SK-N-SH (cell line): Measurements from ENCODE around the gene SYT7. TPM values are rescaled to one million over a fixed set of nuclear protein-coding genes. Genes with fewer than 3 reads are reported as not detected.

Source experiments
- CTCF ChIA-PET: fragments of 300-600, 350-600 bp; formaldehyde crosslinking; extraction: SDS; loops from one replicate; lab custom pipeline; 2021; lab: Yijun Ruan, JAX
- POLR2A ChIA-PET: fragments of 350-600 bp; sonication (Branson Sonifier 250); formaldehyde crosslinking; extraction: SDS; loops from one replicate; lab custom pipeline; 2020; ENCODE audit warnings: antibody characterized with exemption, inconsistent platforms; lab: Yijun Ruan, JAX
- DNase-seq: peaks from one replicate; pipeline ENCODE4 v3.0.0; 2012
- H2AFZ ChIP-seq: fragments of 200-600 bp; sonication (generic); 2 replicates; pipeline ENCODE4 v1.8.1; 2016; ENCODE audit warnings: antibody characterized with exemption, mild to moderate bottlenecking, low read depth
- H3F3A ChIP-seq: fragments of 200-600 bp; sonication (generic); replicated peaks from 2 replicates; pipeline ENCODE3; 2016; ENCODE audit warnings: antibody characterized with exemption, mild to moderate bottlenecking; ENCODE audit not compliant: insufficient read depth
- H3K27ac ChIP-seq, 2 experiments: fragments of 200-500 bp in 1 of 2; fragments of 200-600 bp in 1 of 2; sonication (Bioruptor generic) in 1 of 2; sonication (generic), shearing (Covaris generic) in 1 of 2; 2 replicates each; pipeline versions ENCODE4 v1.5.1 to v1.6.1; 2014 to 2016; ENCODE audit warnings: low read depth in 2 of 2, inconsistent platforms in 1 of 2, low read length in 1 of 2, mild to moderate bottlenecking in 1 of 2, mixed read lengths in 1 of 2
- H3K27me3 ChIP-seq: fragments of 200-600 bp; sonication (generic), shearing (Covaris generic); 2 replicates; pipeline ENCODE4 v1.6.1; 2016; ENCODE audit warnings: mixed run types; ENCODE audit not compliant: insufficient read depth
- H3K36me3 ChIP-seq, 2 experiments: fragments of 200-500 bp in 1 of 2; fragments of 200-600 bp in 1 of 2; sonication (Bioruptor generic) in 1 of 2; sonication (generic) in 1 of 2; replicated peaks in 1 of 2; 2 replicates each; pipeline versions ENCODE3 to v1.5.1; 2014 to 2016; ENCODE audit warnings: low read length in 1 of 2, mild to moderate bottlenecking in 1 of 2; ENCODE audit not compliant: insufficient read depth in 2 of 2, control insufficient read depth in 1 of 2
- H3K4me1 ChIP-seq, 2 experiments: fragments of 200-500 bp in 1 of 2; fragments of 200-600 bp in 1 of 2; sonication (Bioruptor generic) in 1 of 2; sonication (generic), shearing (Covaris generic) in 1 of 2; 2 replicates each; pipeline versions ENCODE4 v1.5.1 to v1.6.1; 2014 to 2016; ENCODE audit warnings: low read depth in 1 of 2, low read length in 1 of 2, mixed run types in 1 of 2; ENCODE audit not compliant: insufficient read depth in 2 of 2, control insufficient read depth in 1 of 2
- H3K4me2 ChIP-seq: fragments of 200-600 bp; sonication (generic), shearing (Covaris generic); 2 replicates; pipeline ENCODE4 v1.6.1; 2017; ENCODE audit warnings: mixed run types
- H3K4me3 ChIP-seq, 2 experiments: fragments of 200-500 bp in 1 of 2; fragments of 200-600 bp in 1 of 2; sonication (Bioruptor generic) in 1 of 2; sonication (generic), shearing (Covaris generic) in 1 of 2; 2 replicates each; pipeline versions ENCODE4 v1.5.1 to v1.8.1; 2014 to 2016; ENCODE audit warnings: low read depth in 2 of 2, inconsistent platforms in 1 of 2, low read length in 1 of 2, mild to moderate bottlenecking in 1 of 2, mixed read lengths in 1 of 2, moderate library complexity in 1 of 2
- H3K79me2 ChIP-seq: fragments of 200-600 bp; sonication (generic); 2 replicates; pipeline ENCODE4 v1.8.1; 2017; ENCODE audit warnings: mild to moderate bottlenecking; ENCODE audit not compliant: insufficient read depth
- H3K9ac ChIP-seq: fragments of 200-600 bp; sonication (generic); 2 replicates; pipeline ENCODE4 v1.6.1; 2017; ENCODE audit warnings: mixed run types
- H3K9me2 ChIP-seq: fragments of 200-600 bp; sonication (generic); 2 replicates; pipeline ENCODE4 v1.6.1; 2017; ENCODE audit warnings: mixed run types
- H3K9me3 ChIP-seq: fragments of 200-600 bp; sonication (generic); 2 replicates; pipeline ENCODE4 v1.6.1; 2017; ENCODE audit warnings: mixed run types, mild to moderate bottlenecking, moderate library complexity
- H4K20me1 ChIP-seq: fragments of 200-600 bp; sonication (generic); 2 replicates; pipeline ENCODE4 v1.6.1; 2017; ENCODE audit warnings: mild to moderate bottlenecking, mixed run types; ENCODE audit not compliant: insufficient read depth
- CHD2 ChIP-seq: fragments of 150-350 bp; IDR thresholded peaks from 2 replicates; pipeline ENCODE4 v1.6.1; 2018; ENCODE audit warnings: low read length; ENCODE audit not compliant: partially characterized antibody
- EP300 ChIP-seq, 2 experiments: IDR thresholded peaks; 2 replicates each; pipeline versions ENCODE4 v1.4.0 to v1.6.1; 2012; ENCODE audit warnings: borderline replicate concordance in 1 of 2, low read depth in 1 of 2, low read length in 1 of 2
- GABPA ChIP-seq: IDR thresholded peaks from 2 replicates; pipeline ENCODE4 v1.4.0; 2012; ENCODE audit warnings: low read depth, mild to moderate bottlenecking
- GATA2 ChIP-seq: sonication (generic); formaldehyde crosslinking; IDR thresholded peaks from 2 replicates; pipeline ENCODE4 v1.5.0; 2020; ENCODE audit warnings: mild to moderate bottlenecking, missing genetic modification reagents
- MXI1 ChIP-seq: IDR thresholded peaks from 2 replicates; pipeline ENCODE4 v1.6.1; 2012; ENCODE audit warnings: mild to moderate bottlenecking, low read depth, low read length, improper control_type of control experiment
- NRF1 ChIP-seq: IDR thresholded peaks from 2 replicates; pipeline ENCODE4 v1.6.1; 2012; ENCODE audit warnings: low read depth, mild to moderate bottlenecking, low read length
- POLR2AphosphoS5 ChIP-seq: IDR thresholded peaks from 2 replicates; pipeline ENCODE4 v1.6.1; 2012; ENCODE audit warnings: low read depth, low read length
- RAD21 ChIP-seq: IDR thresholded peaks from 2 replicates; pipeline ENCODE4 v1.6.1; 2012; ENCODE audit warnings: mild to moderate bottlenecking, low read length
- RFX5 ChIP-seq: IDR thresholded peaks from 2 replicates; pipeline ENCODE4 v1.6.1; 2012; ENCODE audit warnings: mild to moderate bottlenecking, improper control_type of control experiment, low read length
- RXRA ChIP-seq: IDR thresholded peaks from 2 replicates; pipeline ENCODE4 v1.4.0; 2012; ENCODE audit warnings: low read depth, mild to moderate bottlenecking, borderline replicate concordance
- SIN3A ChIP-seq: IDR thresholded peaks from 2 replicates; pipeline ENCODE4 v1.6.1; 2012; ENCODE audit warnings: low read depth, mild to moderate bottlenecking, low read length, moderate library complexity, borderline replicate concordance
- SMC3 ChIP-seq: IDR thresholded peaks from 2 replicates; pipeline ENCODE4 v1.6.1; 2012; ENCODE audit warnings: low read depth, low read length, improper control_type of control experiment
- WGBS: methylation state at CpG from one replicate; pipeline ENCODE4 v1.1.6; 2017; ENCODE audit warnings: low lambda C conversion rate; 5-methylcytosine and 5-hydroxymethylcytosine counted together
- polyA plus RNA-seq, 3 experiments: library from polyadenylated mRNA; depleted of rRNA; stranded (reverse); fragments of >200 nt; gene quantifications; 2 replicates each; pipeline ENCODE4 v1.2.3, GENCODE V29; 2012
- TF ChIP-seq, protein P1 (sequence below): IDR thresholded peaks from 2 replicates; pipeline ENCODE4 v1.4.0; 2012; ENCODE audit warnings: low read depth, borderline replicate concordance
- TF ChIP-seq, protein P2 (sequence below): IDR thresholded peaks from 2 replicates; pipeline ENCODE4 v1.6.1; 2012; ENCODE audit warnings: mild to moderate bottlenecking, low read depth, low read length, moderate library complexity
- TF ChIP-seq, protein P3 (sequence below): IDR thresholded peaks from 2 replicates; pipeline ENCODE4 v1.4.0; 2012; ENCODE audit warnings: low read depth

The SYT7 gene
- polyA plus RNA-seq, 1 of the 3 experiments (the other 2 are of a cell fraction), result 1.1 TPM

DNA sequence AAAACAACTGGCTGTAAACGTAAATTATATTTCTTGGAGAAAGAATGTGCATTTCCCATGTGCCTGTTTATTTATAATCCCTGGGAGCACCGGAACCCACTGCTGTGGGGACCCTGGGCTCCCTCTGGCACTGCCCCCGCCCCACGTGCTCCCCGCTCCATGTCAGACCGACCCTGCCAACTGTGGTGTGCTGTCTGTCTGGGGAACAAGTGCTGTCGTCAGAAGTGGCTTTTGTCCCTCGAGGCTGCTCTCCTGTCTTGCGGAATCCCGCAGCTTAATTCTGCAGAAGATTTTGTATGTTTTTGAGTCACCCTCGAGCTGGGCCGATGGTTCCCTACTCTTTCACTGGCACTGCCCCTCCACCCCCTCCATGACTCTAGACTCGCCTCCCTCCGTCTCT, 69.9 kb downstream of the SYT7 start:
- Histone ChIP-seq H3K79me2 (no peaks in the 10 kb centered on the region), H3K4me3 (no peak overlapping the region), H3K4me2 (no peak overlapping the region), H3F3A (no peaks in the 10 kb centered on the region), H3K9me2 (no peaks in the 10 kb centered on the region), H3K27ac (peak overlapping the region in 1 of 2 experiments; percentile 74; a peak in 2 of 4 replicates), H3K4me1 (peaks cover 0 to 59% of the 10 kb centered on the region in 2 experiments; a peak in 3 of 4 replicates), H3K9ac (no peak overlapping the region), H4K20me1 (no peaks in the 10 kb centered on the region), H3K36me3 (no peaks in the 10 kb centered on the region), H3K27me3 (peaks cover 32% of the 10 kb centered on the region), H2AFZ (no peak overlapping the region), H3K9me3 (no peaks in the 10 kb centered on the region)
- WGBS, result 83% methylated on average over 14 of the region's 14 CpGs
- POLR2A ChIA-PET, result no interaction called here
- no peak for DNase-seq
- CTCF ChIA-PET, result interaction anchor here (1.1 to 33.4 kb wide), 6 partner anchors 20 to 127 kb away, joined by 3 to 670 read pairs (median 188); partner anchors contain the start of gene SYT7
- no peak for TF ChIP-seq SIN3A
- TF ChIP-seq, protein P1, sequence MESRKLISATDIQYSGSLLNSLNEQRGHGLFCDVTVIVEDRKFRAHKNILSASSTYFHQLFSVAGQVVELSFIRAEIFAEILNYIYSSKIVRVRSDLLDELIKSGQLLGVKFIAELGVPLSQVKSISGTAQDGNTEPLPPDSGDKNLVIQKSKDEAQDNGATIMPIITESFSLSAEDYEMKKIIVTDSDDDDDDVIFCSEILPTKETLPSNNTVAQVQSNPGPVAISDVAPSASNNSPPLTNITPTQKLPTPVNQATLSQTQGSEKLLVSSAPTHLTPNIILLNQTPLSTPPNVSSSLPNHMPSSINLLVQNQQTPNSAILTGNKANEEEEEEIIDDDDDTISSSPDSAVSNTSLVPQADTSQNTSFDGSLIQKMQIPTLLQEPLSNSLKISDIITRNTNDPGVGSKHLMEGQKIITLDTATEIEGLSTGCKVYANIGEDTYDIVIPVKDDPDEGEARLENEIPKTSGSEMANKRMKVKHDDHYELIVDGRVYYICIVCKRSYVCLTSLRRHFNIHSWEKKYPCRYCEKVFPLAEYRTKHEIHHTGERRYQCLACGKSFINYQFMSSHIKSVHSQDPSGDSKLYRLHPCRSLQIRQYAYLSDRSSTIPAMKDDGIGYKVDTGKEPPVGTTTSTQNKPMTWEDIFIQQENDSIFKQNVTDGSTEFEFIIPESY, result no peak
- TF ChIP-seq NRF1, result no peak
- TF ChIP-seq RFX5, result no peak
- no peak for TF ChIP-seq EP300 (IDR thresholded peaks at IDR 0.05; ENCODE audit: borderline replicate concordance in 1 of 2, low read depth in 1 of 2, low read length in 1 of 2)
- no peak for TF ChIP-seq GABPA
- no peak for TF ChIP-seq RAD21
- no peak for TF ChIP-seq SMC3
- no peak for TF ChIP-seq RXRA
- TF ChIP-seq, protein P2, sequence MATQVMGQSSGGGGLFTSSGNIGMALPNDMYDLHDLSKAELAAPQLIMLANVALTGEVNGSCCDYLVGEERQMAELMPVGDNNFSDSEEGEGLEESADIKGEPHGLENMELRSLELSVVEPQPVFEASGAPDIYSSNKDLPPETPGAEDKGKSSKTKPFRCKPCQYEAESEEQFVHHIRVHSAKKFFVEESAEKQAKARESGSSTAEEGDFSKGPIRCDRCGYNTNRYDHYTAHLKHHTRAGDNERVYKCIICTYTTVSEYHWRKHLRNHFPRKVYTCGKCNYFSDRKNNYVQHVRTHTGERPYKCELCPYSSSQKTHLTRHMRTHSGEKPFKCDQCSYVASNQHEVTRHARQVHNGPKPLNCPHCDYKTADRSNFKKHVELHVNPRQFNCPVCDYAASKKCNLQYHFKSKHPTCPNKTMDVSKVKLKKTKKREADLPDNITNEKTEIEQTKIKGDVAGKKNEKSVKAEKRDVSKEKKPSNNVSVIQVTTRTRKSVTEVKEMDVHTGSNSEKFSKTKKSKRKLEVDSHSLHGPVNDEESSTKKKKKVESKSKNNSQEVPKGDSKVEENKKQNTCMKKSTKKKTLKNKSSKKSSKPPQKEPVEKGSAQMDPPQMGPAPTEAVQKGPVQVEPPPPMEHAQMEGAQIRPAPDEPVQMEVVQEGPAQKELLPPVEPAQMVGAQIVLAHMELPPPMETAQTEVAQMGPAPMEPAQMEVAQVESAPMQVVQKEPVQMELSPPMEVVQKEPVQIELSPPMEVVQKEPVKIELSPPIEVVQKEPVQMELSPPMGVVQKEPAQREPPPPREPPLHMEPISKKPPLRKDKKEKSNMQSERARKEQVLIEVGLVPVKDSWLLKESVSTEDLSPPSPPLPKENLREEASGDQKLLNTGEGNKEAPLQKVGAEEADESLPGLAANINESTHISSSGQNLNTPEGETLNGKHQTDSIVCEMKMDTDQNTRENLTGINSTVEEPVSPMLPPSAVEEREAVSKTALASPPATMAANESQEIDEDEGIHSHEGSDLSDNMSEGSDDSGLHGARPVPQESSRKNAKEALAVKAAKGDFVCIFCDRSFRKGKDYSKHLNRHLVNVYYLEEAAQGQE, result no peak
- no peak for TF ChIP-seq CHD2
- no peak for TF ChIP-seq GATA2 (CRISPR knock-in tag)
- no peak for TF ChIP-seq MXI1
- TF ChIP-seq POLR2AphosphoS5, result no peak
- TF ChIP-seq, protein P3, sequence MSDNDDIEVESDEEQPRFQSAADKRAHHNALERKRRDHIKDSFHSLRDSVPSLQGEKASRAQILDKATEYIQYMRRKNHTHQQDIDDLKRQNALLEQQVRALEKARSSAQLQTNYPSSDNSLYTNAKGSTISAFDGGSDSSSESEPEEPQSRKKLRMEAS, result no peak
